K562 (cell line): ENCODE results near the gene TMEM187. TPM values are rescaled to one million over a fixed set of nuclear protein-coding genes. Genes with fewer than 3 reads are reported as not detected.

Experiments used
- CEBPG ChIP-seq, 3 experiments: fragments of 200-800 bp in 1 of 3; sonication (Bioruptor generic) in 1 of 3; sonication (generic) in 1 of 3; formaldehyde crosslinking in 1 of 3; IDR thresholded peaks in 2 of 3; conservative IDR thresholded peaks in 1 of 3; 2 replicates each; pipeline versions ENCODE4 v1.6.1 to v1.8.0; 2016 to 2022; ENCODE audit warnings: missing compliant biosample characterization in 2 of 3, missing genetic modification characterization in 2 of 3, mild to moderate bottlenecking in 1 of 3, missing genetic modification reagents in 1 of 3
- FOXO4 ChIP-seq: fragments of 450-650 bp; formaldehyde crosslinking; IDR thresholded peaks from 2 replicates; pipeline ENCODE4 v1.4.0; 2020; ENCODE audit warnings: mild to moderate bottlenecking, moderate library complexity
- GTF2A2 ChIP-seq: IDR thresholded peaks from 2 replicates; pipeline ENCODE4 v1.6.1; 2016; ENCODE audit warnings: mild to moderate bottlenecking, missing genetic modification characterization, missing compliant biosample characterization
- GTF2F1 ChIP-seq: IDR thresholded peaks from 2 replicates; pipeline ENCODE4 v1.6.1; 2011; ENCODE audit warnings: low read depth, low read length, improper control_type of control experiment
- HMBOX1 ChIP-seq: sonication (generic); IDR thresholded peaks from 2 replicates; pipeline ENCODE4 v1.6.1; 2016
- HNRNPK ChIP-seq: fragments of 200-400 bp; formaldehyde crosslinking; IDR thresholded peaks from one replicate; pipeline ENCODE4 v1.6.1; 2018; ENCODE audit warnings: mild to moderate bottlenecking, low read depth, low read length; ENCODE audit not compliant: poor library complexity, severe bottlenecking
- HNRNPL ChIP-seq: fragments of 200-400 bp; formaldehyde crosslinking; IDR thresholded peaks from 2 replicates; pipeline ENCODE4 v1.6.1; 2017; ENCODE audit warnings: low read depth, mild to moderate bottlenecking, low read length
- MITF ChIP-seq: IDR thresholded peaks from 2 replicates; pipeline ENCODE4 v1.6.1; 2014; ENCODE audit warnings: antibody characterized with exemption
- POLR2H ChIP-seq: IDR thresholded peaks from 2 replicates; pipeline ENCODE4 v1.6.1; 2016; ENCODE audit warnings: missing genetic modification characterization, low read depth, mild to moderate bottlenecking, control low read depth, missing compliant biosample characterization, moderate library complexity
- TCF7 ChIP-seq: sonication (generic); IDR thresholded peaks from 2 replicates; pipeline ENCODE4 v1.6.1; 2016; ENCODE audit warnings: antibody characterized with exemption, borderline replicate concordance
- ZBTB26 ChIP-seq: fragments of 450-650 bp; formaldehyde crosslinking; IDR thresholded peaks from 2 replicates; pipeline ENCODE4 v1.4.0; 2022; ENCODE audit warnings: missing genetic modification characterization
- ZNF324 ChIP-seq: fragments of 250-450 bp; sonication (Bioruptor Pico); IDR thresholded peaks from 2 replicates; pipeline ENCODE4 v1.4.0; 2020; ENCODE audit warnings: mild to moderate bottlenecking
- ZNF609 ChIP-seq: sonication (generic); formaldehyde crosslinking; IDR thresholded peaks from 2 replicates; pipeline ENCODE4 v1.8.1; 2023; ENCODE audit warnings: missing genetic modification reagents, mild to moderate bottlenecking, borderline replicate concordance
- polyA plus RNA-seq, 8 experiments: library from polyadenylated mRNA; depleted of rRNA in 4 of 8; stranded (reverse) in 5 of 8; unstranded in 3 of 8; fragments of >200 nt; fragmentation: Nextera tagmentation in 2 of 8; fragmentation: Illumina TruSeq in 1 of 8; extraction: Ambion mirVana in 2 of 8; extraction: Trizol in 1 of 8; gene quantifications; 2 replicates each; pipeline versions ENCODE4 v1.2.1 to v1.2.3, GENCODE V29; 2011 to 2014; ENCODE audit warnings: inconsistent platforms in 1 of 8, missing spikeins in 1 of 8
- total RNA-seq, 7 experiments: library from RNA; depleted of rRNA in 6 of 7; stranded (reverse); fragments of >200 nt in 6 of 7; fragmentation: Illumina TruSeq in 2 of 7; extraction: Trizol in 2 of 7; gene quantifications; 2 replicates each; pipeline versions ENCODE4 v1.2.1 to v1.2.3, GENCODE V29; 2011 to 2021; ENCODE audit warnings: low replicate concordance in 1 of 7

The TMEM187 gene
- total and polyA plus RNA-seq, 9 of the 15 experiments (the other 6 are each of a cell fraction or from before 2014, with no cell fraction given) = 0.13 to 6.4 (median 1.6) TPM

GRCh38 chrX:153925387-153925738 is 47.2 kb upstream of the TMEM187 start (continued):
- TF ChIP-seq ZNF609 (CRISPR knock-in tag) (no peak), ZBTB26 (CRISPR knock-in tag) (no peak), HNRNPK (no peak), FOXO4 (CRISPR knock-in tag) (no peak), HNRNPL (no peak), CEBPG (CRISPR knock-in tag; IDR thresholded peaks at IDR 0.05) (no peak), CEBPG (tag; conservative IDR thresholded peaks at IDR 0.05 in 1 of 2, IDR thresholded peaks at IDR 0.05 in 1 of 2) (no peak), HMBOX1 (no peak), TCF7 (no peak), GTF2F1 (peak; percentile 97), ZNF324 (CRISPR knock-in tag) (no peak), POLR2H (tag) (no peak), GTF2A2 (peak; percentile 62; the same call in 1 of the 2 replicates), MITF (no peak)
